GM10266 (cell line): ENCODE results near the gene EEF1A2.
"Not testable (repeated sequence)": the region's sequence is repeated elsewhere in the genome, so short reads cannot be mapped to it uniquely, and the experiment has no call there.

Source experiments
- DNase-seq: peaks from one replicate; pipeline ENCODE4 v3.0.0; 2012; ENCODE audit errors: extremely low spot score
- TF ChIP-seq, protein P1 (sequence below): IDR thresholded peaks from 2 replicates; pipeline ENCODE4 v1.5.1; 2012; ENCODE audit warnings: mild to moderate bottlenecking, low read depth; ENCODE audit not compliant: control insufficient read depth, insufficient read depth; ENCODE audit errors: missing control alignments

The EEF1A2 gene

DNA sequence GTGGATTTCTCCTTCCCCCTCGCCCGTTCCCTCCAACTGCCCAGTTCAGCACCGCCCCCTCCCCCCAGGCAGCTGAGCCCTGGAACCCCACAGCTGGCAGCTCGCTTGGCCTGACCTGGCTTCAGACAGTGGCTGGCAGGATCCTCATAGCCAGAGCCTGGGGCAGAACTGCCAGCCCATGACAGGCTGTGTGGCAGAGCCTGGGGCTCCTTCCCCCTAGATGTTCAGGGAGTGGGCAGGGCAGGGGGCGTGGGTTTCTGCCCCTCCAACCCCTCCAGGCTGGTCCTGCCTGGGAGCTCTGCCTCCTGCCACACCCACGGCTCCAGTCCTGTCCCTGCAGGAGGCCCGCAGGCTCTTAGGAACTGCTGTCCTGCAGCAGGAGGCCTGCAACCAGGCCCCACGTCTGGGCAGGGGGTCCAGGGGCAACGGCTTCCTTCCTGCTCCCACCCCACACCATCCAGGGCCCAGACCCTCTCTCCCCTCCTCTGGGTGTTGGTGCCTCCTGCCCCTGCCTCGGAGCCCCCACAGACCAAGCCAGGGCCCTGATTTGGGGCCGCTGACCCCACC lies 16.8 kb downstream of the EEF1A2 start:
- DNase-seq: no peak
- TF ChIP-seq, protein P1, sequence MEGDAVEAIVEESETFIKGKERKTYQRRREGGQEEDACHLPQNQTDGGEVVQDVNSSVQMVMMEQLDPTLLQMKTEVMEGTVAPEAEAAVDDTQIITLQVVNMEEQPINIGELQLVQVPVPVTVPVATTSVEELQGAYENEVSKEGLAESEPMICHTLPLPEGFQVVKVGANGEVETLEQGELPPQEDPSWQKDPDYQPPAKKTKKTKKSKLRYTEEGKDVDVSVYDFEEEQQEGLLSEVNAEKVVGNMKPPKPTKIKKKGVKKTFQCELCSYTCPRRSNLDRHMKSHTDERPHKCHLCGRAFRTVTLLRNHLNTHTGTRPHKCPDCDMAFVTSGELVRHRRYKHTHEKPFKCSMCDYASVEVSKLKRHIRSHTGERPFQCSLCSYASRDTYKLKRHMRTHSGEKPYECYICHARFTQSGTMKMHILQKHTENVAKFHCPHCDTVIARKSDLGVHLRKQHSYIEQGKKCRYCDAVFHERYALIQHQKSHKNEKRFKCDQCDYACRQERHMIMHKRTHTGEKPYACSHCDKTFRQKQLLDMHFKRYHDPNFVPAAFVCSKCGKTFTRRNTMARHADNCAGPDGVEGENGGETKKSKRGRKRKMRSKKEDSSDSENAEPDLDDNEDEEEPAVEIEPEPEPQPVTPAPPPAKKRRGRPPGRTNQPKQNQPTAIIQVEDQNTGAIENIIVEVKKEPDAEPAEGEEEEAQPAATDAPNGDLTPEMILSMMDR: no peak

DNA sequence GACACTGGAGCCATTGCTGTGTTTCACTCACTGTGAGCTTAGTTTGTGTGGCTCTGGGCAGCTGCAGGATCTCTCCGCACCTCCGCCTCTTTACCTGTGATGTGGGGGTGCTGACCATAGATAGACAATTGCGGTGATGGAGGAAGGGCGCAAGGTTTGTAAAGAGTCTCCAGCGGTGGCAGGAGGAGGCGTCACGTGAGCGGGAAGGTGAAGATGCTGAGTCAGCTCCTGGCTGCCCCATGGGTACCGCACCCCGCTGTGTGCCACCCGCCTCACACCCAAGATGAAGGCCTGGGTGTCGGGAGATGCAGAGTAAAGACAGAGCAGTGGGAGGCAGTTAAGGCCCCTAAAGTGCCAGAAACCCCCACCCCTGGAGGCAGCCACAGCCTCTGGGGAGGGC lies 17.4 kb downstream of the EEF1A2 start:
- TF ChIP-seq, protein P1: no peak
- DNase-seq: no peak

DNA sequence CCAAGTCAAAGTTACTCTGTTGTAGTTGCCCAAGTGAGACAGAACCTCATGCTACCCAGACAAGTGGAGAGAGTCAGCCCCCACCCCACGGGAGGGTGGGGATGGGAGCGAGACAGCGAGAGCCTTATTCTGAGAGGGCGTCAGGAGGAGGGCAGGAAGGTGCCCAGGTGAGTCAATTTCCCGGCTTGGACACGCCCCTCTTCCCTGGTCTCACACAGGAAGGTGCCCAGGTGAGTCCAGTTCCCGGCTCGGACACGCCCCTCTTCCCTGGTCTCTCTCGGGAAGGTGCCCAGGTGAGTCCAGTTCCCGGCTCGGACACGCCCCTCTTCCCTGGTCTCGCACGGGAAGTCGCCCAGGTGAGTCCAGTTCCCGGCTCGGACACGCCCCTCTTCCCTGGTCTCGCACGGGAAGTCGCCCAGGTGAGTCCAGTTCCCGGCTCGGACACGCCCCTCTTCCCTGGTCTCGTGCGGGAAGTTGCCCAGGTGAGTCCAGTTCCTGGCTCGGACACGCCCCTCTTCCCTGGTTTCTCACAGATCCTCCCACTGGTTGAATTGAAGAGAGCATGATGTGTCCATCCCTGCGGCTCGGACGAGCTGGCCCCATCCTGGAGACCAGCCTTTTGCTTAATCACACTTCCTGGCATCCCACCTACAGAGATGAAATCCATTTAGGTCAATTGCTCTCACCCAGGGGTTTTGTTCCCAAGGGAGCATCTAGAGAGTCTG lies 19.0 kb downstream of the EEF1A2 start:
- DNase-seq: not testable (repeated sequence)

DNA sequence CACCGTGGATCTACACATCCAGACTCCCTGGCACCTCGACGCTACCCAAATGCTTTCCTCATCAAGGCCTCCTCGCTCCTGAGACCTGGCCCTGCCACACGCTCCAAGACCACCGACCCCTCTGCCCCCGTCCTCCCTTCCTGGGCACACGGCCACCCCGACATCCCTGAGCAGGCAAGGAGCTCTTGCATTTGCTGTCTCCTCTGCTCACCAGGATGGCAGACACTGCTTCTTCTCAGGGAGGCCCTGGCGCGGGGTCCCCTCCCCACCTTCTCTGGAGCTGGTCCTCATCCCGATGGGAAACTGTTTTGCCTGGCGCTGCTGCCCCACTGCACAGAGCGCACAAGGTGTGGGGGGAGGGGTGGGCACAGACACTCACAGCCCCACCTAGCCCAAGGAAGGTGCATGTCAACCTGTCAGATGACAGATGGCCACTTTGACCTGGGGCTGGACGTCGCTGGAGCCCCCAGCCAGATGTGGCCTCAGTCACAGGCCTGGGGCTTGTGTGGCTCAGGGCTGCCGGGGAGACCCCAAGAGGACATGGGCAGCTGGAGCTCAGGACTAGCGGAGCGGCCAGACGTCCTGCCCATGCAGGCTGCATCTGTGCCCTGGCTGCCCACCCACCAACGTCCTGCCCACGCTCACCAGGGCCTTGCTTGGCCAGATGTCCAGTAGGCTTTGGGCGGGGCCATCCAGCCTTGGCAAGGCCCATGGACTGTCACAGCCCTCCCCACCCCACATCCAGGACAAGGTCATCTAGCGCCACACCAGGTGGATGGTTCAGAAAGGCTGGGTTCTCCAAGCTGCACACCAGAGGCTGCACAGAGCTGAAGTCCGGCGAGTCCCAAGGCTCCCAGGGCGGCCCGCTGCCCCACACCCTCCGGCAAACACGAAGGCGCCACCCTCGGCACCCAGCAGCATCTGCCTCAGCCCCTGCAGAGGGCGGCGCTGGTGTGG lies 20.3 kb downstream of the EEF1A2 start:
- TF ChIP-seq, protein P1: no peak
- DNase-seq: no peak

DNA sequence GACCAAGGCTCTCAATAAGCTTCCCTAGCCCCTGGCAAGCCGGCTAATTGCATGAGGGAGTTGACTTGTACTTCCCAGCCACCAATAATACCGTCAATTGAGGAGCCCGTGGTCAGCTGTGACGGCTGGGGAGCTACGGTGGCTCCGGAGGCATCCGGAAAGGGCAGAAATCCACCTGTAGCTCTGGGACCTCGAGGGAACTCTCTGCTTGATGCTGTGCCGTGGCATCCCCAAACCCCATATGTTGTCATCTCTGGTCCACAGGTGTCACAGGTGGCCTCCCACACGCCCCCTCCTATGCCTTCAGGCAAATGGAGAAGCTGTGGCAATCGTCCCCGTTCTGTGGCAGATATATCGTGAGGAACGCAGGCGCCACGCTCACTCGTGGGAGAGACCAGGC lies 20.9 kb downstream of the EEF1A2 start:
- DNase-seq: no peak
- TF ChIP-seq, protein P1: no peak

DNA sequence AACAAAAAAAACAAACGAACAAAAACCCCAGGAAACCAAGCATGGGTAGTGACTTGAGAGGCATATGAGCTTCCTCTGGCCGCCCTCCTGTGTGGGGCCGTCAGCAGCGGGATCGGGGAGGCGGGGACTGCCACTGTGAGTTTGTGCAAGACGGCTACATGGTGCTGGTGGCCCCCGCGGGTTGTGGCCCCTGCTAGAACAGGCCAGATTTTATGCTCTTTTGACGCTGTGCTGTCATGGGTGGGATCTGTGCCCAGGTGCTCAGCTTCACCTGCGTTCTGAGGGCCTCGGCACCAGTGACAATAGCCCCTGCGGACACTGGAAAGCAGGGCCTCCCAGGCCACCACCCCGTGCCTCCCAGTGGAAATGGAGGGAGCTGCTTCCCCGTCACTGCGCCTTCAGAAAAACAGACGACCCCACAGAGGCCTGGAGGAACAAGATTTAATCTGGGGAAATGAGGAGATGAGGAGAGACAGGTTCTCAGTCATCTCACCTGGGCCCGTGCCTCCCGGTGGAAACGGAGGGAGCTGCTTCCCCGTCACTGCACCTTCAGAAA lies 21.7 kb downstream of the EEF1A2 start:
- DNase-seq: no peak
- TF ChIP-seq, protein P1: no peak

DNA sequence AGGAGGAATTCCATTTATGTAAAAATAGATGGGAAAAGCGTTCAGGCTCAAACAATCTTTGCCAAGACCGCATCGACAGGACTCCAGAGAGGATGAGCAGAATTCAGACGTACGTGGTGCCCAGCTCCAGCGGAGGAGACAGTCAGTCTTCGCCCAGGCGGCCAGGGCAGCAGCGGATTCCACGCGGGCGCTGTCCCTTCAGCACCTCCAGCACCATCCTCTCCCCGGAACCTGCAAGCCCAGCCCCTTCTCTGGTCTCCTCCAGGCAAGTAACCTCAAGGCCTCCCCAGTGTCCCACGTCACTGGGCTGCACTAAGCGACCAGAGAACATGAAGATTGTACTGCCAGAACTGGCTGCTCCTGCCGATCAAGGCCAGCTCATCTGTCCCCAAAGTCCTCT lies 23.7 kb downstream of the EEF1A2 start:
- TF ChIP-seq, protein P1: no peak
- no peak for DNase-seq
